ENCODE measurements around the gene HORMAD2.

HORMAD2 gene

GRCh38 chr22:30041475-30041874, 38.8 kb upstream of the HORMAD2 start:
- no peak overlapping the region for H3K4ac ChIP-seq (ENCODE audit: low read length)
- H3K23ac ChIP-seq (ENCODE audit: low read depth, low read length, poor library complexity) = no peak overlapping the region
- WGBS, 2 donors (ENCODE audit: extremely low coverage in 2 of 2, insufficient read length in 2 of 2, insufficient replicate concordance in 1 of 2) = no CpG with 5 or more reads among the region's 2 CpGs
- no peak overlapping the region for H3K18ac ChIP-seq (ENCODE audit: low read length)
- no peak overlapping the region for H2AK5ac ChIP-seq (ENCODE audit: low read depth, low read length)
- H3K14ac ChIP-seq (ENCODE audit: low read length) = no peak overlapping the region
- H2AFZ ChIP-seq (ENCODE audit: low read length) = no peak overlapping the region
- no peak overlapping the region for H2BK120ac ChIP-seq (ENCODE audit: low read depth, low read length)
- H4K91ac ChIP-seq (ENCODE audit: low read depth, low read length, poor library complexity) = no peak overlapping the region
- H3K4me1 ChIP-seq (ENCODE audit: control insufficient read depth in 2 of 2, insufficient read depth in 1 of 2, low read depth in 1 of 2, low read length in 2 of 2) = peaks cover 0 to 20% of the 10 kb centered on the region in 2 donors
- H2BK5ac ChIP-seq (ENCODE audit: low read length) = no peak overlapping the region
- no peak overlapping the region for H4K8ac ChIP-seq (ENCODE audit: low read depth, low read length)
- peaks cover 1 to 2% of the 10 kb centered on the region in 2 donors for H3K9me3 ChIP-seq (replicated peaks in 1 of 2; ENCODE audit: control insufficient read depth in 2 of 2, insufficient read depth in 1 of 2, low read depth in 1 of 2, low read length in 2 of 2)
- H3K27me3 ChIP-seq (ENCODE audit: control insufficient read depth in 3 of 3, insufficient read depth in 3 of 3, low read depth in 1 of 3, low read length in 3 of 3) = no peaks in the 10 kb centered on the region
- no peak overlapping the region for H3K4me3 ChIP-seq (ENCODE audit: low read length in 2 of 2)
- no peak overlapping the region for H3K9ac ChIP-seq (ENCODE audit: low read depth, low read length, poor library complexity)
- H2BK12ac ChIP-seq (ENCODE audit: low read length) = no peak overlapping the region
- no peaks in the 10 kb centered on the region for H3K79me1 ChIP-seq (ENCODE audit: low read depth, low read length)
- H3K4me2 ChIP-seq (ENCODE audit: insufficient read depth, low read length, poor library complexity, severe bottlenecking) = no peak overlapping the region
- no peaks in the 10 kb centered on the region for H3K36me3 ChIP-seq (replicated peaks in 1 of 2; ENCODE audit: control insufficient read depth in 2 of 2, insufficient read depth in 2 of 2, low read length in 2 of 2)
- no peak overlapping the region for H2BK15ac ChIP-seq (ENCODE audit: low read length)
- H3K27ac ChIP-seq (replicated peaks; ENCODE audit: low read length) = no peak overlapping the region
- no peak for DNase-seq (ENCODE audit: low spot score)

GRCh38 chr22:30041881-30042280, 38.4 kb upstream of the HORMAD2 start:
- Histone ChIP-seq H3K14ac (ENCODE audit: low read length) (no peak overlapping the region), H3K36me3 (replicated peaks in 1 of 2; ENCODE audit: control insufficient read depth in 2 of 2, insufficient read depth in 2 of 2, low read length in 2 of 2) (no peaks in the 10 kb centered on the region), H2BK120ac (ENCODE audit: low read depth, low read length) (no peak overlapping the region), H2BK12ac (ENCODE audit: low read length) (no peak overlapping the region), H4K8ac (ENCODE audit: low read depth, low read length) (no peak overlapping the region), H3K4me3 (ENCODE audit: low read length in 2 of 2) (no peak overlapping the region), H2BK5ac (ENCODE audit: low read length) (no peak overlapping the region), H3K4me2 (ENCODE audit: insufficient read depth, low read length, poor library complexity, severe bottlenecking) (no peak overlapping the region), H3K9me3 (replicated peaks in 1 of 2; ENCODE audit: control insufficient read depth in 2 of 2, insufficient read depth in 1 of 2, low read depth in 1 of 2, low read length in 2 of 2) (peaks cover 2 to 5% of the 10 kb centered on the region in 2 donors), H3K9ac (ENCODE audit: low read depth, low read length, poor library complexity) (no peak overlapping the region), H3K79me1 (ENCODE audit: low read depth, low read length) (no peaks in the 10 kb centered on the region), H3K18ac (ENCODE audit: low read length) (no peak overlapping the region), H3K4me1 (ENCODE audit: control insufficient read depth in 2 of 2, insufficient read depth in 1 of 2, low read depth in 1 of 2, low read length in 2 of 2) (peaks cover 0 to 20% of the 10 kb centered on the region in 2 donors), H2AK5ac (ENCODE audit: low read depth, low read length) (no peak overlapping the region), H2AFZ (ENCODE audit: low read length) (no peak overlapping the region), H4K91ac (ENCODE audit: low read depth, low read length, poor library complexity) (no peak overlapping the region), H2BK15ac (ENCODE audit: low read length) (no peak overlapping the region), H3K27me3 (ENCODE audit: control insufficient read depth in 3 of 3, insufficient read depth in 3 of 3, low read depth in 1 of 3, low read length in 3 of 3) (no peaks in the 10 kb centered on the region), H3K23ac (ENCODE audit: low read depth, low read length, poor library complexity) (no peak overlapping the region), H3K27ac (replicated peaks; ENCODE audit: low read length) (no peak overlapping the region), H3K4ac (ENCODE audit: low read length) (no peak overlapping the region)
- DNase-seq (ENCODE audit: low spot score) = no peak
- no CpG with 5 or more reads among the region's 2 CpGs for WGBS, 2 donors (ENCODE audit: extremely low coverage in 2 of 2, insufficient read length in 2 of 2, insufficient replicate concordance in 1 of 2)

- H4K8ac ChIP-seq (ENCODE audit: low read depth, low read length) = no peak overlapping the region
- H3K4me3 ChIP-seq (ENCODE audit: low read length in 2 of 2) = no peak overlapping the region
- no peak overlapping the region for H2BK12ac ChIP-seq (ENCODE audit: low read length)
- peaks cover 0 to 20% of the 10 kb centered on the region in 2 donors for H3K4me1 ChIP-seq (ENCODE audit: control insufficient read depth in 2 of 2, insufficient read depth in 1 of 2, low read depth in 1 of 2, low read length in 2 of 2)
- H3K27me3 ChIP-seq (ENCODE audit: control insufficient read depth in 3 of 3, insufficient read depth in 3 of 3, low read depth in 1 of 3, low read length in 3 of 3) = no peaks in the 10 kb centered on the region
- no peak for DNase-seq (ENCODE audit: low spot score)
- no peak overlapping the region for H3K14ac ChIP-seq (ENCODE audit: low read length)
- WGBS, 2 donors (ENCODE audit: extremely low coverage in 2 of 2, insufficient read length in 2 of 2, insufficient replicate concordance in 1 of 2) = no CpG with 5 or more reads among the region's 4 CpGs
- no peak overlapping the region for H3K18ac ChIP-seq (ENCODE audit: low read length)
- H3K27ac ChIP-seq (replicated peaks; ENCODE audit: low read length) = no peak overlapping the region
- no peak overlapping the region for H3K4me2 ChIP-seq (ENCODE audit: insufficient read depth, low read length, poor library complexity, severe bottlenecking)
- H2BK5ac ChIP-seq (ENCODE audit: low read length) = no peak overlapping the region
- H3K23ac ChIP-seq (ENCODE audit: low read depth, low read length, poor library complexity) = no peak overlapping the region
- H3K9ac ChIP-seq (ENCODE audit: low read depth, low read length, poor library complexity) = no peak overlapping the region
- no peak overlapping the region for H2BK120ac ChIP-seq (ENCODE audit: low read depth, low read length)
- no peaks in the 10 kb centered on the region for H3K36me3 ChIP-seq (replicated peaks in 1 of 2; ENCODE audit: control insufficient read depth in 2 of 2, insufficient read depth in 2 of 2, low read length in 2 of 2)
- H2AFZ ChIP-seq (ENCODE audit: low read length) = no peak overlapping the region
- no peak overlapping the region for H3K4ac ChIP-seq (ENCODE audit: low read length)
- H2BK15ac ChIP-seq (ENCODE audit: low read length) = no peak overlapping the region
- H3K79me1 ChIP-seq (ENCODE audit: low read depth, low read length) = no peaks in the 10 kb centered on the region
- H2AK5ac ChIP-seq (ENCODE audit: low read depth, low read length) = no peak overlapping the region
- peaks cover 2 to 5% of the 10 kb centered on the region in 2 donors for H3K9me3 ChIP-seq (replicated peaks in 1 of 2; ENCODE audit: control insufficient read depth in 2 of 2, insufficient read depth in 1 of 2, low read depth in 1 of 2, low read length in 2 of 2)
- no peak overlapping the region for H4K91ac ChIP-seq (ENCODE audit: low read depth, low read length, poor library complexity)
These were observed 37.1 kb upstream of the HORMAD2 start for GRCh38 chr22:30043161-30043560.

GRCh38 chr22:30044369-30044768, 35.9 kb upstream of the HORMAD2 start:
- H3K4me2 ChIP-seq (ENCODE audit: insufficient read depth, low read length, poor library complexity, severe bottlenecking) = no peak overlapping the region
- no peak for DNase-seq (ENCODE audit: low spot score)
- H3K23ac ChIP-seq (ENCODE audit: low read depth, low read length, poor library complexity) = no peak overlapping the region
- no peaks in the 10 kb centered on the region for H3K36me3 ChIP-seq (replicated peaks in 1 of 2; ENCODE audit: control insufficient read depth in 2 of 2, insufficient read depth in 2 of 2, low read length in 2 of 2)
- no peak overlapping the region for H3K27ac ChIP-seq (replicated peaks; ENCODE audit: low read length)
- H3K79me1 ChIP-seq (ENCODE audit: low read depth, low read length) = no peaks in the 10 kb centered on the region
- no peak overlapping the region for H2BK120ac ChIP-seq (ENCODE audit: low read depth, low read length)
- no CpG with 5 or more reads among the region's 3 CpGs for WGBS, 2 donors (ENCODE audit: extremely low coverage in 2 of 2, insufficient read length in 2 of 2, insufficient replicate concordance in 1 of 2)
- H2BK15ac ChIP-seq (ENCODE audit: low read length) = no peak overlapping the region
- no peaks in the 10 kb centered on the region for H3K27me3 ChIP-seq (ENCODE audit: control insufficient read depth in 3 of 3, insufficient read depth in 3 of 3, low read depth in 1 of 3, low read length in 3 of 3)
- H3K4ac ChIP-seq (ENCODE audit: low read length) = no peak overlapping the region
- H2AFZ ChIP-seq (ENCODE audit: low read length) = no peak overlapping the region
- H4K91ac ChIP-seq (ENCODE audit: low read depth, low read length, poor library complexity) = no peak overlapping the region
- no peak overlapping the region for H3K4me3 ChIP-seq (ENCODE audit: low read length in 2 of 2)
- no peak overlapping the region for H3K9ac ChIP-seq (ENCODE audit: low read depth, low read length, poor library complexity)
- no peak overlapping the region for H3K14ac ChIP-seq (ENCODE audit: low read length)
- no peak overlapping the region for H2BK12ac ChIP-seq (ENCODE audit: low read length)
- H2BK5ac ChIP-seq (ENCODE audit: low read length) = no peak overlapping the region
- H3K9me3 ChIP-seq (replicated peaks in 1 of 2; ENCODE audit: control insufficient read depth in 2 of 2, insufficient read depth in 1 of 2, low read depth in 1 of 2, low read length in 2 of 2) = peaks cover 2 to 5% of the 10 kb centered on the region in 2 donors
- H3K18ac ChIP-seq (ENCODE audit: low read length) = no peak overlapping the region
- no peak overlapping the region for H4K8ac ChIP-seq (ENCODE audit: low read depth, low read length)
- H2AK5ac ChIP-seq (ENCODE audit: low read depth, low read length) = no peak overlapping the region
- H3K4me1 ChIP-seq (ENCODE audit: control insufficient read depth in 2 of 2, insufficient read depth in 1 of 2, low read depth in 1 of 2, low read length in 2 of 2) = peaks cover 0 to 23% of the 10 kb centered on the region in 2 donors
